ENCODE results near the gene DCTN2.
A peak's percentile ranks its signal among the peaks of the same experiment; 100 is the strongest.

The DCTN2 gene

DNA sequence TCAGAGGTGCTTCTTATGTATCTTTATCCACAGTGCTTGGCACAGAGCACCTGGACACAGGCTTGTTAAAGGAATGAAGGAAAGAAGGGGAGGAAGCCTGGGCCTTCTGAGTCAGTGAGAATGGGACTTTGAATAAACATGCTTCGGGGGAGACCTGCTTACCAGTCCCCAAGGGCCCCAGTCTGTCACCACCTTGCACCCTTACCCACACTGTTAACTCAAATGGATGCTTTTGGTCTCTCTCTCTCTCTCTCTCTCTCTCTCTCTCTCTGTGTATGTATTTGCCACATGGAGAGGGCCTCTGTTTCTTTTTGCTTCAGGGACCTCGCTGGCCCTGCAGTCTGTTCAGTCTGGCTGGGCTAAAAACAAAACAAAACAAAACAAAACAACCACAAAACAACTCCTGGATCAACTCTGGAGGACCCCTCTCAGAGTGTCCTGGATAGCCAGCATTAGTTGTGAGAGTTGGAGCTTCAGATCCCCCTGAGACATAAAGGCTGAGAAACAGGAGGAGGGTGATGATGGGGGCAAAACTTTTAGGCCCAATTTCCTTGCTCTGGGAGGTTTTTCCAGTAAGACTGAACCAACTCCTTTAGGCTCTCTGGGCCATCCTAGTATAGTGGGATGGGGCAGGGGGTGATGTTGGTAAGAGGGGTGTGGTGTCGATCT, 4.8 kb upstream of the DCTN2 start:
- H3K36me3 ChIP-seq (replicated peaks in 1 of 2; ENCODE audit: control insufficient read depth in 2 of 2, insufficient read depth in 2 of 2, low read length in 2 of 2), result no peaks in the 10 kb centered on the region
- H3K23ac ChIP-seq (ENCODE audit: low read depth, low read length, poor library complexity), result no peak overlapping the region
- no peaks in the 10 kb centered on the region for H3K9me3 ChIP-seq (replicated peaks in 1 of 2; ENCODE audit: control insufficient read depth in 2 of 2, insufficient read depth in 1 of 2, low read depth in 1 of 2, low read length in 2 of 2)
- WGBS, 2 donors (ENCODE audit: extremely low coverage in 2 of 2, insufficient read length in 2 of 2, insufficient replicate concordance in 1 of 2), result no CpG with 5 or more reads among the region's 3 CpGs
- no peak overlapping the region for H3K14ac ChIP-seq (ENCODE audit: low read length)
- no peak for DNase-seq (ENCODE audit: low spot score)
- no peak overlapping the region for H4K8ac ChIP-seq (ENCODE audit: low read depth, low read length)
- H3K9ac ChIP-seq (ENCODE audit: low read depth, low read length, poor library complexity), result no peak overlapping the region
- H2AK5ac ChIP-seq (ENCODE audit: low read depth, low read length), result no peak overlapping the region
- no peak overlapping the region for H3K27ac ChIP-seq (replicated peaks; ENCODE audit: low read length)
- no peak overlapping the region for H2BK5ac ChIP-seq (ENCODE audit: low read length)
- H2AFZ ChIP-seq (ENCODE audit: low read length), result peak overlapping the region; percentile 74
- H2BK15ac ChIP-seq (ENCODE audit: low read length), result no peak overlapping the region
- H3K4me1 ChIP-seq (ENCODE audit: control insufficient read depth in 2 of 2, insufficient read depth in 1 of 2, low read depth in 1 of 2, low read length in 2 of 2), result peaks cover 25 to 31% of the 10 kb centered on the region in 2 donors
- no peak overlapping the region for H3K4me2 ChIP-seq (ENCODE audit: insufficient read depth, low read length, poor library complexity, severe bottlenecking)
- no peak overlapping the region for H3K4me3 ChIP-seq (ENCODE audit: low read length in 2 of 2)
- H3K18ac ChIP-seq (ENCODE audit: low read length), result no peak overlapping the region
- no peak overlapping the region for H2BK12ac ChIP-seq (ENCODE audit: low read length)
- no peak overlapping the region for H3K4ac ChIP-seq (ENCODE audit: low read length)
- H3K27me3 ChIP-seq (ENCODE audit: control insufficient read depth in 3 of 3, insufficient read depth in 3 of 3, low read depth in 1 of 3, low read length in 3 of 3), result peaks cover 0 to 33% (median 11%) of the 10 kb centered on the region in 3 experiments
- H3K79me1 ChIP-seq (ENCODE audit: low read depth, low read length), result no peaks in the 10 kb centered on the region
- no peak overlapping the region for H2BK120ac ChIP-seq (ENCODE audit: low read depth, low read length)
- no peak overlapping the region for H4K91ac ChIP-seq (ENCODE audit: low read depth, low read length, poor library complexity)

- WGBS, 2 donors (ENCODE audit: extremely low coverage in 2 of 2, insufficient read length in 2 of 2, insufficient replicate concordance in 1 of 2), result no CpG with 5 or more reads among the region's 7 CpGs
- Histone ChIP-seq H3K4me3 (ENCODE audit: low read length in 2 of 2) (peak overlapping the region; percentile 60 to 85), H2BK120ac (ENCODE audit: low read depth, low read length) (no peak overlapping the region), H3K4me2 (ENCODE audit: insufficient read depth, low read length, poor library complexity, severe bottlenecking) (peak overlapping the region; percentile 81), H3K9me3 (replicated peaks in 1 of 2; ENCODE audit: control insufficient read depth in 2 of 2, insufficient read depth in 1 of 2, low read depth in 1 of 2, low read length in 2 of 2) (no peaks in the 10 kb centered on the region), H3K27me3 (ENCODE audit: control insufficient read depth in 3 of 3, insufficient read depth in 3 of 3, low read depth in 1 of 3, low read length in 3 of 3) (peaks cover 0 to 33% (median 11%) of the 10 kb centered on the region in 3 experiments), H2BK15ac (ENCODE audit: low read length) (no peak overlapping the region), H3K18ac (ENCODE audit: low read length) (no peak overlapping the region), H2BK5ac (ENCODE audit: low read length) (no peak overlapping the region), H2AK5ac (ENCODE audit: low read depth, low read length) (no peak overlapping the region), H3K9ac (ENCODE audit: low read depth, low read length, poor library complexity) (no peak overlapping the region), H3K4me1 (ENCODE audit: control insufficient read depth in 2 of 2, insufficient read depth in 1 of 2, low read depth in 1 of 2, low read length in 2 of 2) (peaks cover 31 to 36% of the 10 kb centered on the region in 2 donors), H4K8ac (ENCODE audit: low read depth, low read length) (no peak overlapping the region), H3K79me1 (ENCODE audit: low read depth, low read length) (peaks cover 5% of the 10 kb centered on the region), H2AFZ (ENCODE audit: low read length) (peak overlapping the region; percentile 89), H3K27ac (replicated peaks; ENCODE audit: low read length) (no peak overlapping the region), H3K23ac (ENCODE audit: low read depth, low read length, poor library complexity) (no peak overlapping the region), H3K36me3 (replicated peaks in 1 of 2; ENCODE audit: control insufficient read depth in 2 of 2, insufficient read depth in 2 of 2, low read length in 2 of 2) (peaks cover under 1 to 1% of the 10 kb centered on the region in 2 donors), H3K4ac (ENCODE audit: low read length) (no peak overlapping the region), H4K91ac (ENCODE audit: low read depth, low read length, poor library complexity) (no peak overlapping the region), H3K14ac (ENCODE audit: low read length) (no peak overlapping the region), H2BK12ac (ENCODE audit: low read length) (no peak overlapping the region)
- no peak for DNase-seq (ENCODE audit: low spot score)
Observed at GRCh38 chr12:57550641-57551549, 3.9 kb upstream of the DCTN2 start.

- H2BK5ac ChIP-seq (ENCODE audit: low read length), result no peak within 1 kb of the TSS
- H3K36me3 ChIP-seq (replicated peaks in 1 of 2; ENCODE audit: control insufficient read depth in 2 of 2, insufficient read depth in 2 of 2, low read length in 2 of 2), result peaks cover 4 to 9% of the 10 kb centered on the region in 2 donors
- H2BK15ac ChIP-seq (ENCODE audit: low read length), result peak within 1 kb of the TSS; percentile 74
- H3K27me3 ChIP-seq (ENCODE audit: control insufficient read depth in 3 of 3, insufficient read depth in 3 of 3, low read depth in 1 of 3, low read length in 3 of 3), result peaks cover 0 to 33% (median 11%) of the 10 kb centered on the region in 3 experiments
- peaks cover 5% of the 10 kb centered on the region for H3K79me1 ChIP-seq (ENCODE audit: low read depth, low read length)
- peak within 1 kb of the TSS; percentile 90 for H3K18ac ChIP-seq (ENCODE audit: low read length)
- peak within 1 kb of the TSS; percentile 81 for H3K4me2 ChIP-seq (ENCODE audit: insufficient read depth, low read length, poor library complexity, severe bottlenecking)
- H2AK5ac ChIP-seq (ENCODE audit: low read depth, low read length), result peak within 1 kb of the TSS; percentile 31
- no peak within 1 kb of the TSS for H4K91ac ChIP-seq (ENCODE audit: low read depth, low read length, poor library complexity)
- H3K9me3 ChIP-seq (replicated peaks in 1 of 2; ENCODE audit: control insufficient read depth in 2 of 2, insufficient read depth in 1 of 2, low read depth in 1 of 2, low read length in 2 of 2), result no peaks in the 10 kb centered on the region
- peak within 1 kb of the TSS; percentile 89 for H2AFZ ChIP-seq (ENCODE audit: low read length)
- peak within 1 kb of the TSS; percentile 82 for H3K9ac ChIP-seq (ENCODE audit: low read depth, low read length, poor library complexity)
- H4K8ac ChIP-seq (ENCODE audit: low read depth, low read length), result no peak within 1 kb of the TSS
- DNase-seq (ENCODE audit: low spot score), result peak; percentile 53
- peak within 1 kb of the TSS; percentile 60 to 85 for H3K4me3 ChIP-seq (ENCODE audit: low read length in 2 of 2)
- peak within 1 kb of the TSS; percentile 29 for H3K23ac ChIP-seq (ENCODE audit: low read depth, low read length, poor library complexity)
- H3K4ac ChIP-seq (ENCODE audit: low read length), result no peak within 1 kb of the TSS
- no CpG with 5 or more reads among the region's 52 CpGs for WGBS, 2 donors (ENCODE audit: extremely low coverage in 2 of 2, insufficient read length in 2 of 2, insufficient replicate concordance in 1 of 2)
- H2BK120ac ChIP-seq (ENCODE audit: low read depth, low read length), result no peak within 1 kb of the TSS
- H3K4me1 ChIP-seq (ENCODE audit: control insufficient read depth in 2 of 2, insufficient read depth in 1 of 2, low read depth in 1 of 2, low read length in 2 of 2), result peaks cover 34 to 39% of the 10 kb centered on the region in 2 donors
- H3K27ac ChIP-seq (replicated peaks; ENCODE audit: low read length), result no peak within 1 kb of the TSS
- no peak within 1 kb of the TSS for H2BK12ac ChIP-seq (ENCODE audit: low read length)
- H3K14ac ChIP-seq (ENCODE audit: low read length), result peak within 1 kb of the TSS; percentile 50
Observed at GRCh38 chr12:57549909-57550640, 3.1 kb upstream of the DCTN2 start, which contains the start of gene KIF5A. Gene KIF5A (plus strand): TSS chr12:57550044. CDS start chr12:57550272, 228 bp downstream.

All from neuronal stem cell (in vitro differentiated cells).